Neural cell (in vitro differentiated cells): ENCODE measurements around the gene LGALSL. TPM values are rescaled to one million over a fixed set of nuclear protein-coding genes. Genes with fewer than 3 reads are reported as not detected.

ENCODE experiments used
- H2AFZ ChIP-seq: fragments of 200-600, 300-800 bp; sonication (generic), shearing (Covaris generic); 2 replicates; pipeline ENCODE4 v1.6.0; 2014; ENCODE audit warnings: low read depth, mild to moderate bottlenecking, antibody characterized with exemption, low read length, moderate library complexity
- H3F3A ChIP-seq: fragments of 200-600 bp; shearing (Covaris generic); 2 replicates; pipeline ENCODE4 v1.6.1; 2016; ENCODE audit warnings: mild to moderate bottlenecking, moderate library complexity, mixed read lengths, antibody characterized with exemption, low read length; ENCODE audit not compliant: insufficient read depth, poor library complexity, severe bottlenecking
- H3K27ac ChIP-seq: fragments of 200-600, 300-800 bp; sonication (generic), shearing (Covaris generic); 2 replicates; pipeline ENCODE4 v1.5.1; 2014; ENCODE audit warnings: mild to moderate bottlenecking, low read length, moderate library complexity
- H3K27me3 ChIP-seq: fragments of 300-800, 200-600 bp; sonication (generic), shearing (Covaris generic); 2 replicates; pipeline ENCODE4 v1.6.0; 2014; ENCODE audit warnings: mild to moderate bottlenecking, low read depth, low read length, moderate library complexity; ENCODE audit not compliant: insufficient read depth
- H3K36me3 ChIP-seq: fragments of 300-800, 200-600 bp; sonication (generic), shearing (Covaris generic); 2 replicates; pipeline ENCODE4 v1.5.1; 2014; ENCODE audit warnings: mild to moderate bottlenecking, antibody characterized with exemption, low read length, moderate library complexity; ENCODE audit not compliant: insufficient read depth
- H3K4me2 ChIP-seq: fragments of 300-800, 200-600 bp; sonication (generic), shearing (Covaris generic); 2 replicates; pipeline ENCODE4 v1.6.0; 2014; ENCODE audit warnings: mild to moderate bottlenecking, low read length
- H3K4me3 ChIP-seq: fragments of 300-800, 200-600 bp; sonication (generic), shearing (Covaris generic); 2 replicates; pipeline ENCODE4 v1.5.1; 2014; ENCODE audit warnings: mild to moderate bottlenecking, low read length, moderate library complexity
- H3K79me2 ChIP-seq: fragments of 200-600 bp; shearing (Covaris generic); replicated peaks from 2 replicates; pipeline ENCODE4 v1.6.0; 2014; ENCODE audit warnings: mild to moderate bottlenecking, low read length, moderate library complexity; ENCODE audit not compliant: insufficient read depth
- H3K9ac ChIP-seq: fragments of 300-800, 200-600 bp; sonication (generic), shearing (Covaris generic); 2 replicates; pipeline ENCODE4 v1.6.1; 2016; ENCODE audit warnings: mild to moderate bottlenecking, low read length, mixed read lengths
- H3K9me2 ChIP-seq: fragments of 200-600 bp; shearing (Covaris generic); 2 replicates; pipeline ENCODE4 v1.6.1; 2016; ENCODE audit warnings: mild to moderate bottlenecking, low read length, mixed read lengths; ENCODE audit not compliant: insufficient read depth
- H3K9me3 ChIP-seq: fragments of 200-600, 300-800 bp; sonication (generic), shearing (Covaris generic); 2 replicates; pipeline ENCODE4 v1.6.1; 2016; ENCODE audit warnings: mild to moderate bottlenecking, mixed run types, low read length, moderate library complexity, mixed read lengths
- H4K20me1 ChIP-seq: fragments of 200-600 bp; shearing (Covaris generic); 2 replicates; pipeline ENCODE4 v1.6.1; 2016; ENCODE audit warnings: mild to moderate bottlenecking, mixed run types; ENCODE audit not compliant: insufficient read depth
- CTCF ChIP-seq: fragments of 450-650 bp; IDR thresholded peaks from 2 replicates; pipeline ENCODE4 v1.5.1; 2014; ENCODE audit warnings: antibody characterized with exemption, mild to moderate bottlenecking, moderate library complexity; ENCODE audit not compliant: poor library complexity, severe bottlenecking
- EZH2 ChIP-seq: fragments of 200-600, 300-800 bp; shearing (Covaris generic), sonication (generic); IDR thresholded peaks from 2 replicates; pipeline ENCODE4 v1.6.1; 2014; ENCODE audit warnings: antibody characterized with exemption, low read length, borderline replicate concordance, mild to moderate bottlenecking; ENCODE audit not compliant: insufficient read depth, poor library complexity, severe bottlenecking
- MXI1 ChIP-seq: fragments of 450-650 bp; conservative IDR thresholded peaks from 2 replicates; pipeline ENCODE4 v1.6.1; 2014; ENCODE audit warnings: antibody characterized with exemption, mild to moderate bottlenecking; ENCODE audit not compliant: poor library complexity, severe bottlenecking
- POLR2AphosphoS5 ChIP-seq: IDR thresholded peaks from 2 replicates; pipeline ENCODE4 v1.6.1; 2012
- RAD21 ChIP-seq: fragments of 450-650 bp; conservative IDR thresholded peaks from 2 replicates; pipeline ENCODE4 v1.6.1; 2014; ENCODE audit warnings: antibody characterized with exemption, mild to moderate bottlenecking, moderate library complexity
- SMC3 ChIP-seq: fragments of 450-650 bp; conservative IDR thresholded peaks from 2 replicates; pipeline ENCODE4 v1.6.1; 2014; ENCODE audit warnings: antibody characterized with exemption, mild to moderate bottlenecking, moderate library complexity; ENCODE audit not compliant: poor library complexity
- TAF1 ChIP-seq: IDR thresholded peaks from 2 replicates; pipeline ENCODE4 v1.6.1; 2012; ENCODE audit warnings: low read depth
- polyA plus RNA-seq: library from polyadenylated mRNA; depleted of rRNA; stranded (reverse); fragments of >200 nt; gene quantifications from 2 replicates; pipeline ENCODE4 v1.2.3, GENCODE V29; 2014

The LGALSL gene
- polyA plus RNA-seq, 1 donor from 2014 or later: 43.6 TPM

DNA sequence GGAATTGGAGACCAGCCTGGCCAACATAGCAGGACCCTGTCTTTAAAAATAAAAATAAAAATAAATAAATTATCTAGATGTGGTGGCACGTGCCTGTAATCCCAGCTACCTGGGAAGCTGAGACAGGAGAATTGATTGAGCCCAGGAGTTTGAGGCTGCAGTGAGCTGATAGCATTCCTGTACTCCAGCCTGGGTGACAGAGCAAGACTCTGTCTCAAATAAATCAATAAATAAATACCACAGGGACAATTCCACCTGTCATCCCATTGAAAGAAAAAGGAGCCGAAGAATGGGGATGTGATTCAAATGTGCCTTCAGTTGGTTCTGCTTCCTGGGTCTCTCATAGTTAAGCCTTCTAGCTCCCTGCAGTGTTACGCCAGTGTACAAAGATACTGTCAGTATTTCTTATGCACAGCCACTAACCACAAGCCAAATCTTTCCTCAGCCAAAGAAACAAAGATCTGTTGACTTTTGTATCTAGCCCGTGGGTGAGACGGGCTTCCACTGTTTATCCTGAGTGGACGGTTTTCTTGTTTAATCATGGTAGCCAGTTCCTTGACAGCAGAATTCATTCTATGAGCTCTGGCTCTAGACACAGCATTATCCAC is 12.6 kb downstream of the LGALSL start:
- H3K4me2 ChIP-seq: no peak overlapping the region
- H3K4me3 ChIP-seq: no peak overlapping the region
- H2AFZ ChIP-seq: no peak overlapping the region
- no peaks in the 10 kb centered on the region for H3K36me3 ChIP-seq
- H3K9me3 ChIP-seq: no peaks in the 10 kb centered on the region
- H3F3A ChIP-seq: no peaks in the 10 kb centered on the region
- TF ChIP-seq MXI1: no peak
- TF ChIP-seq POLR2AphosphoS5: no peak
- no peak for TF ChIP-seq RAD21
- H3K79me2 ChIP-seq: no peaks in the 10 kb centered on the region
- no peaks in the 10 kb centered on the region for H4K20me1 ChIP-seq
- no peaks in the 10 kb centered on the region for H3K9me2 ChIP-seq
- H3K9ac ChIP-seq: no peak overlapping the region
- no peaks in the 10 kb centered on the region for H3K27me3 ChIP-seq
- H3K27ac ChIP-seq: no peak overlapping the region

DNA sequence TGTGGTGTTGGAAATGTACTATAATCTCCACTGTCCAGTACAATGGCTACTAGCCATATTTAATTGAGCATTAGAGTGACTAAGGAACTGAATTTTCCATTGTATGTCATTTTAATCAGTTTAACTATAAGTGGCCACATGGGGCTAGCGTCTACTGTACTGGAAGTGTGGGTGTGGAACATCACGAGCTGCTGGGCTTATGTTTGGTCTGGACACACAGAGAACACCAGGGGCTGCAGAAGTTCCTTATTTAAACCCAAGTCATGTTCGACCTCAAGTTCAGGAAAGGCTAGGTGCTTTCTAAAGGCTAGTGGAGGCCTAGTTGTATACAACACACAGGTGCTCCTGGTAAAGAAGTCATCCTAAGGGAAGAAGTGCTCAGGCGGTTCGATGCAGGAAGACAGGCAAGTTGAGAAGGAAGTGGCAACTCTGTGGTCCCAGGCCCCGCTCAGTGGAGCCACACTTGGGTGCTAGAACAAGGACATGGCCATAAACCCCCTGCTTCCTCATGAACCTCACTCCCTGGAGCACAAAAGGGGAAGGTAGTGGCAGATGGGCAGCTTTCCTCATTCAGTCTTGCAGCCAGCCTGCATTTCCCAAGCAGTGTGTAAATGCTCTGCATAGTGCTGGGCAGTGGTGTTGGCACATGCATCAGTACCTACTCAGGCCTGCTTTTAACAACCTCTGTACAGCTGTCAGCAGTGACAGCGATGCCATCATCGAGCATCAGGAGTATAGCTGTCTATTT is 13.3 kb downstream of the LGALSL start:
- Histone ChIP-seq H3K4me3 (no peak overlapping the region), H3K27me3 (no peaks in the 10 kb centered on the region), H3K9me3 (no peaks in the 10 kb centered on the region), H3K36me3 (no peaks in the 10 kb centered on the region), H3K27ac (no peak overlapping the region), H3K9ac (no peak overlapping the region), H3K79me2 (no peaks in the 10 kb centered on the region), H3K9me2 (no peaks in the 10 kb centered on the region), H2AFZ (no peak overlapping the region), H4K20me1 (no peaks in the 10 kb centered on the region), H3K4me2 (no peak overlapping the region), H3F3A (no peaks in the 10 kb centered on the region)
- TF ChIP-seq TAF1 (no peak), SMC3 (no peak), CTCF (no peak), EZH2 (no peak), POLR2AphosphoS5 (no peak)

GRCh38 chr2:64469261-64469660 is 15.3 kb downstream of the LGALSL start:
- no peaks in the 10 kb centered on the region for H3K36me3 ChIP-seq
- no peak for TF ChIP-seq SMC3
- no peak for TF ChIP-seq MXI1
- no peak for TF ChIP-seq TAF1

More at GRCh38 chr2:64469261-64469660, 15.3 kb downstream of the LGALSL start:
- Histone ChIP-seq H3K27ac (no peak overlapping the region), H3K27me3 (no peaks in the 10 kb centered on the region), H3K9ac (no peak overlapping the region), H3K79me2 (no peaks in the 10 kb centered on the region), H4K20me1 (no peaks in the 10 kb centered on the region), H3K4me3 (no peak overlapping the region), H3F3A (no peaks in the 10 kb centered on the region), H2AFZ (no peak overlapping the region), H3K4me2 (no peak overlapping the region), H3K9me3 (no peaks in the 10 kb centered on the region), H3K9me2 (no peaks in the 10 kb centered on the region)
